Smooth muscle cell of the umbilical artery (primary cell): ENCODE data around the gene ADGRG1. TPM values are rescaled to one million over a fixed set of nuclear protein-coding genes. Genes with fewer than 3 reads are reported as not detected.

Experiments used
- total RNA-seq: library from RNA; depleted of rRNA; stranded (reverse); fragments of >200 nt; gene quantifications from 2 replicates; pipeline ENCODE4 v1.2.3, GENCODE V29; 2014

Gene ADGRG1
- total RNA-seq, result 0.89 and 2.3 TPM in 2 replicates

DNA sequence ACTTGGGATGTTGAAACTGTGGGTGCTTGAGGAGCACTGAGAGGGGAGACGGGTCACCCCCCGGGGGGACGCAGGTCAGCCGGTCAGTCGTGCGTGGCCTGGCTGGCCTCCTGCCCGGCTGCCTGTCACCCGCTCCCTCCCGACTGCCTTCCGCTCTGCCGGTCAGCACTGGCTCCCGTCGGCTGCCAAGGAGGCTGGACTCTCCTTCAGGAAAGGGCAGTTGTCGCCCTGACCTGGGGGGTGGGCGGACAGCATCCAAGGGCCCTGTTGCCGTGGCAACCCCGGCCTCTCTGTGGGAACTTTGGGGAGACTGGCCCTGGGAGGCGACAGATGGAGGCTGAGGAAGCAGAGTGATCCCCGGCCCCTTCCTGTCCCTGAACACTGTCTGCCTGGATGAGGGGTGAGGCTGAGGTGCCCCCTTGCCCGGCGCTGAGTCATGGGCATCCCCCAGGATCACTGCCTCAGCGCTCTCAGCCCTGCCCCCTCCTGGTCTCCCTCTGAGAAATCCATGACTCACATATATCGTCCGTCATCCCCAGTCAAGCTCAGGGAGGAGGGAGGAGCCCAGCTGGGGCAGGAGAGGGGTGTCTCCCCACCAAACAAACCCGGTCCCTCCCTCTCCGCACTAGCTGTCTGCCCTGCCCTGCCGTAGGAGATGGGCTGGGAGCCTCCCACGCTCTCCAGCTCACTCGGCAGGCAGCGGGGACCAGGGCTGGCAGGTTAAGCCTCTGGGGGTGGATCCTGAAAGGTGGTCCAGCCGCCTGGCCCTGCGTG lies at the start of gene ADGRG1:
ADGRG1 (plus strand) TSS at position 623 of the 774 bp plus-strand sequence. CDS start 21,658 bp downstream, outside the sequence.

DNA sequence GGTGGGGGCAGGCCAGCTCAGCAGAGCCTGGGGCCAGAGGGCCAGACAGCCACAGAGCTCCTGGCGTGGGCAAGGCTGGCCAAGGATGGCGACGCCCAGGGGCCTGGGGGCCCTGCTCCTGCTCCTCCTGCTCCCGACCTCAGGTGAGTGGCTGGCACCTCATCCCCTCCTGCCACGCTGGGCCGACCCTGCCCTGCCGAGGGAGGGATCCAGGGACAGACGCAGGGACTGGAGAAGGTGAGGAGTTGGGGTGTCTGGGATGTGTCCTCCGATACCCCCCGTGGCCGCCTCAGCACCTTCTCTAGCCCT lies 39.8 kb downstream of the ADGRG1 start, which contains the start of gene ADGRG3:
ADGRG3 (plus strand) TSS at position 44 of the 309 bp plus-strand sequence; CDS start at position 86, 42 bp downstream.

GRCh38 chr16:57694725-57695679 lies 66.6 kb downstream of the ADGRG1 start, which contains the start of gene DRC7:
DRC7 (plus strand) TSS chr16:57694806; CDS start chr16:57697950, 3,144 bp downstream.

Other genes starting within 250 kb of the ADGRG1 start
- not detected in 2 replicates for gene CCL17, start 223.9 kb upstream of the ADGRG1 start, total RNA-seq
- gene CIAPIN1, start 181.2 kb upstream of the ADGRG1 start, total RNA-seq, result 40.7 and 44.9 TPM in 2 replicates
- gene COQ9, start 181.2 kb upstream of the ADGRG1 start, total RNA-seq, result 44.5 and 48.1 TPM in 2 replicates
- 107 and 108 TPM in 2 replicates for gene POLR2C, start 166.0 kb upstream of the ADGRG1 start, total RNA-seq
- gene DOK4, start 142.1 kb upstream of the ADGRG1 start, total RNA-seq, result 36.4 and 38.6 TPM in 2 replicates
- 15.6 and 15.7 TPM in 2 replicates for gene CCDC102A, start 92.1 kb upstream of the ADGRG1 start, total RNA-seq
- gene ADGRG5, start 86.0 kb upstream of the ADGRG1 start, total RNA-seq, result not detected in 2 replicates
- gene ADGRG3, start 39.7 kb downstream of the ADGRG1 start, total RNA-seq, result not detected in 2 replicates
- gene DRC7, start 66.2 kb downstream of the ADGRG1 start, total RNA-seq, result 0.42 TPM in 1 of 2 replicates, not detected in the other
- 22.0 and 26.9 TPM in 2 replicates for gene KATNB1, start 107.1 kb downstream of the ADGRG1 start, total RNA-seq
- gene KIFC3, start 173.9 kb downstream of the ADGRG1 start, total RNA-seq, result 69.2 and 87.7 TPM in 2 replicates